H9 (cell line): ENCODE measurements around the gene KISS1. TPM values are rescaled to one million over a fixed set of nuclear protein-coding genes. Genes with fewer than 3 reads are reported as not detected.

ENCODE experiments used
- DNase-seq: peaks from one replicate; pipeline ENCODE4 v3.0.0-alpha.2; 2017
- H2AFZ ChIP-seq: one replicate; pipeline ENCODE4 v1.6.1; 2013; ENCODE audit warnings: mild to moderate bottlenecking, low read length, control low read depth, moderate library complexity
- H2AK5ac ChIP-seq: 2 replicates; pipeline ENCODE4 v1.6.1; 2013; ENCODE audit warnings: low read length, control low read depth, mixed read lengths; ENCODE audit not compliant: insufficient read length
- H2BK120ac ChIP-seq: one replicate; pipeline ENCODE4 v1.6.1; 2013; ENCODE audit warnings: low read depth, mild to moderate bottlenecking, low read length, control low read depth, inconsistent platforms; ENCODE audit not compliant: poor library complexity, severe bottlenecking
- H2BK12ac ChIP-seq: 2 replicates; pipeline ENCODE4 v1.6.1; 2013; ENCODE audit warnings: low read length, control low read depth, mixed read lengths, low read depth; ENCODE audit not compliant: insufficient read length
- H2BK15ac ChIP-seq: 2 replicates; pipeline ENCODE4 v1.6.1; 2013; ENCODE audit warnings: low read depth, low read length, control low read depth
- H2BK20ac ChIP-seq: one replicate; pipeline ENCODE4 v1.6.1; 2013; ENCODE audit warnings: low read depth, mild to moderate bottlenecking, low read length, control low read depth, inconsistent platforms; ENCODE audit not compliant: poor library complexity, severe bottlenecking
- H2BK5ac ChIP-seq: 2 replicates; pipeline ENCODE4 v1.6.1; 2013; ENCODE audit warnings: low read length, control low read depth, mixed read lengths; ENCODE audit not compliant: insufficient read length
- H3K14ac ChIP-seq: 2 replicates; pipeline ENCODE4 v1.6.1; 2013; ENCODE audit warnings: low read length, control low read depth; ENCODE audit not compliant: insufficient read depth
- H3K18ac ChIP-seq: 2 replicates; pipeline ENCODE4 v1.6.1; 2013; ENCODE audit warnings: low read depth, mild to moderate bottlenecking, mixed read lengths, low read length, control low read depth; ENCODE audit not compliant: insufficient read length
- H3K23ac ChIP-seq: 2 replicates; pipeline ENCODE4 v1.6.1; 2013; ENCODE audit warnings: low read length, control low read depth, mixed read lengths, low read depth; ENCODE audit not compliant: insufficient read length
- H3K23me2 ChIP-seq: 2 replicates; pipeline ENCODE4 v1.6.1; 2013; ENCODE audit warnings: low read depth, mild to moderate bottlenecking, mixed read lengths, low read length, control low read depth; ENCODE audit not compliant: insufficient read length, poor library complexity, severe bottlenecking
- H3K27ac ChIP-seq: 2 replicates; pipeline ENCODE4 v1.5.1; 2013; ENCODE audit warnings: low read length, control low read depth, mixed read lengths, low read depth; ENCODE audit not compliant: insufficient read length
- H3K27me3 ChIP-seq: 2 replicates; pipeline ENCODE4 v1.6.1; 2013; ENCODE audit warnings: low read length, control low read depth, inconsistent platforms; ENCODE audit not compliant: insufficient read depth
- H3K4ac ChIP-seq: 2 replicates; pipeline ENCODE4 v1.6.1; 2013; ENCODE audit warnings: low read depth, mild to moderate bottlenecking, control low read depth, inconsistent platforms, low read length, moderate library complexity
- H3K4me1 ChIP-seq: 2 replicates; pipeline ENCODE4 v1.6.1; 2013; ENCODE audit warnings: low read length, control low read depth, inconsistent platforms; ENCODE audit not compliant: insufficient read depth
- H3K4me2 ChIP-seq: 2 replicates; pipeline ENCODE4 v1.6.1; 2013; ENCODE audit warnings: low read length, control low read depth, mixed read lengths; ENCODE audit not compliant: insufficient read length, insufficient read depth
- H3K56ac ChIP-seq: 2 replicates; pipeline ENCODE4 v1.6.1; 2013; ENCODE audit warnings: low read depth, mild to moderate bottlenecking, mixed read lengths, low read length, control low read depth; ENCODE audit not compliant: insufficient read length
- H3K79me1 ChIP-seq: 2 replicates; pipeline ENCODE4 v1.6.1; 2013; ENCODE audit warnings: low read depth, mild to moderate bottlenecking, moderate library complexity, low read length, control low read depth, inconsistent platforms; ENCODE audit not compliant: insufficient read depth, poor library complexity, severe bottlenecking
- H3K79me2 ChIP-seq: 2 replicates; pipeline ENCODE4 v1.6.1; 2013; ENCODE audit warnings: low read length, control low read depth, inconsistent platforms; ENCODE audit not compliant: insufficient read depth
- H3K9ac ChIP-seq: 2 replicates; pipeline ENCODE4 v1.6.1; 2013; ENCODE audit warnings: low read length, control low read depth, mixed read lengths; ENCODE audit not compliant: insufficient read length; ENCODE audit errors: extremely low read depth
- H3K9me3 ChIP-seq: one replicate; pipeline ENCODE4 v1.6.1; 2013; ENCODE audit warnings: low read depth, low read length, inconsistent platforms; ENCODE audit not compliant: control insufficient read depth
- H3T11ph ChIP-seq: one replicate; pipeline ENCODE4 v1.6.1; 2013; ENCODE audit warnings: mild to moderate bottlenecking, low read length, control low read depth, inconsistent platforms
- H4K20me1 ChIP-seq: one replicate; pipeline ENCODE4 v1.6.1; 2013; ENCODE audit not compliant: control insufficient read depth, insufficient read length, insufficient read depth
- H4K5ac ChIP-seq: 2 replicates; pipeline ENCODE4 v1.6.1; 2013; ENCODE audit warnings: low read depth, mild to moderate bottlenecking, mixed read lengths, low read length, control low read depth; ENCODE audit not compliant: insufficient read length
- H4K8ac ChIP-seq: replicated peaks from 2 replicates; pipeline ENCODE4 v1.6.1; 2013; ENCODE audit warnings: low read length, control low read depth, mixed read lengths, low read depth; ENCODE audit not compliant: insufficient read length
- H4K91ac ChIP-seq: 2 replicates; pipeline ENCODE4 v1.6.1; 2013; ENCODE audit warnings: low read depth, mild to moderate bottlenecking, moderate library complexity, mixed read lengths, low read length, control low read depth; ENCODE audit not compliant: insufficient read length
- H3K27ac Mint-ChIP-seq, 3 experiments: 2 replicates in 2 of 3; 3 replicates in 1 of 3; pipeline ENCODE4 v1.8.0; 2020 to 2021; ENCODE audit warnings: mixed read lengths in 3 of 3, mild to moderate bottlenecking in 1 of 3, moderate library complexity in 1 of 3
- H3K27me3 Mint-ChIP-seq: 2 replicates; pipeline ENCODE4 v1.8.0; 2021; ENCODE audit warnings: low read depth, mild to moderate bottlenecking, moderate library complexity, mixed read lengths
- H3K36me3 Mint-ChIP-seq, 3 experiments: 2 replicates in 2 of 3; 3 replicates in 1 of 3; pipeline ENCODE4 v1.8.0; 2020 to 2021; ENCODE audit warnings: low read depth in 3 of 3, mixed read lengths in 3 of 3; ENCODE audit not compliant: insufficient read depth in 1 of 3
- H3K4me1 Mint-ChIP-seq, 2 experiments: 2 replicates each; pipeline ENCODE4 v1.8.0; 2020; ENCODE audit warnings: mixed read lengths in 2 of 2
- H3K4me3 Mint-ChIP-seq, 2 experiments: 2 replicates in 1 of 2; 3 replicates in 1 of 2; pipeline ENCODE4 v1.8.0; 2020 to 2021; ENCODE audit warnings: mild to moderate bottlenecking in 2 of 2, mixed read lengths in 2 of 2, moderate library complexity in 1 of 2
- H3K9me3 Mint-ChIP-seq, 2 experiments: 2 replicates in 1 of 2; 3 replicates in 1 of 2; pipeline ENCODE4 v1.8.0; 2020; ENCODE audit warnings: mild to moderate bottlenecking in 2 of 2, mixed read lengths in 2 of 2, moderate library complexity in 1 of 2
- CTCF ChIP-seq: fragments of 200-600 bp; sonication (generic); conservative IDR thresholded peaks from 3 replicates; pipeline ENCODE4 v1.8.0; 2021; ENCODE audit warnings: antibody characterized with exemption, mild to moderate bottlenecking
- WGBS: extraction: QIAGEN DNeasy Blood & Tissue Kit; methylation state at CpG from one replicate; pipeline ENCODE4 v1.1.7; 2013; ENCODE audit warnings: missing lambda C conversion rate, low lambda C conversion rate, mixed read lengths; ENCODE audit not compliant: insufficient read length; ENCODE audit errors: extremely low coverage; 5-methylcytosine and 5-hydroxymethylcytosine counted together
- total RNA-seq: library from RNA; stranded (reverse); gene quantifications from 2 replicates; pipeline ENCODE4 v1.2.1, GENCODE V29; 2021

The KISS1 gene
- total RNA-seq, 1 experiment from 2014 or later: 0.68 TPM

DNA sequence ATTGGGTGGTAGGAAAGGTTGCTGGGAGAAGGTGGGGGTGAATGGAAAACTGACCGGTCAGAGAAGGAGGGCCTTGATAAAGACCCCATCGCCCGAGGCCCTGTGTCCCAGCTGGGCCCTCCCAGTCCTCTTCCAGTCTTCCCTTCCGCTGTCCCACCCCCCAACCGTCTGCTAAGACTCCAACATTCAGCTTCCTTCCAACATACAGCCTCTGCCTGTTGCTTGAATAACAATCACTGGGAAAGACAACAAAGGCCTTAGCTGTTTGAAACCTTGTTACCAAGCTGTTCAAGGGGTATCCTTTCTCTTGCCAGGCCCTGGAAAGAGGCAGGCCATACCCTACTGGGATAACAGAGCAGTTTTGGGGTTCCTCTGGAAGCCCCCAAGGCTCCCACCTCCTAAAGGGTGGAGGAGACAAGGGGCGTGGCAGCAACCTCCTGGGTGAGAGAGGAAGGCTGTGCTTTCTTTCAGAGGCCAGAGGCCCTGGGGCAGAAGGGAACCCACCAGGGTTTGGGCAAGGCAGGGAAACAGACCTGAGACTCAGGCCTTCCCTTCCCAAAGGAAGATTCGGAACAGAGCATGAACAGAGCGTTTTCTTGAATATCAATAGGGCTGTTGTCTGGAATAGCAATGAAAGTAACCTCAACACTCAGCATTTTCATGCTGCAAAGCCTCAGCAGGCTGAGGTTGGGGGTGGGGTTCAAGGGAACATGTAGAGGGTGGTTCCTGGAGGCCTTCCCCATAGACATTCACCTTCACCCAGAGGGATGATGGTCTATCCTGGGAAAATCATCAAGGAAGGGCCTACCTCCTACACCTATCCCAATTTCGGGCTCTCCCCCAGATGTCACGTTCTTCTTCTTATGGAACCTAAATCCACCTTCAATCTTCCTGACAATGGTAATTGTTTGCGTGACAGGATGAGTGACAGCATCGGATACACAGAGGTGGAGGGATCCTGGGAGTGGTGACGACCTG, 48.6 kb downstream of the KISS1 start:
- no CpG with 5 or more reads among the region's 13 CpGs for WGBS

More for the DNA sequence above, 48.6 kb downstream of the KISS1 start:
- Histone ChIP-seq H3K9ac (no peak overlapping the region), H2AK5ac (no peak overlapping the region), H2BK5ac (no peak overlapping the region), H3K79me2 (no peaks in the 10 kb centered on the region), H3K9me3 (no peaks in the 10 kb centered on the region), H3K23me2 (peaks cover 6% of the 10 kb centered on the region), H3K23ac (no peak overlapping the region), H3T11ph (no peak overlapping the region), H2AFZ (no peak overlapping the region), H3K4me2 (peak overlapping the region; percentile 3), H2BK12ac (no peak overlapping the region), H3K56ac (no peak overlapping the region), H2BK15ac (no peak overlapping the region), H3K79me1 (no peaks in the 10 kb centered on the region), H3K14ac (no peak overlapping the region), H3K4me1 (peaks cover 4% of the 10 kb centered on the region; the same call in 1 of the 2 replicates), H4K8ac (no peak overlapping the region), H2BK20ac (no peak overlapping the region), H3K27me3 (no peaks in the 10 kb centered on the region), H4K91ac (no peak overlapping the region), H4K5ac (no peak overlapping the region), H4K20me1 (no peaks in the 10 kb centered on the region), H3K4ac (no peak overlapping the region), H2BK120ac (no peak overlapping the region), H3K18ac (no peak overlapping the region), H3K27ac (no peak overlapping the region)
- peak; percentile 72 for DNase-seq
- no peak for TF ChIP-seq CTCF
- Mint-ChIP-seq H3K27ac (peak overlapping the region; percentile 76 to 89 (median 85)), H3K4me3 (peak overlapping the region; percentile 28 to 68; a peak in 4 of 5 replicates), H3K9me3 (no peaks in the 10 kb centered on the region; a peak in 1 of 5 replicates), H3K27me3 (peaks cover 29% of the 10 kb centered on the region), H3K36me3 (peaks cover 0 to 10% (median 6%) of the 10 kb centered on the region in 3 experiments; a peak in 3 of 7 replicates), H3K4me1 (peaks cover 46 to 48% of the 10 kb centered on the region in 2 experiments)
